ENCODE measurements around the gene SDCBP2.

The SDCBP2 gene

DNA sequence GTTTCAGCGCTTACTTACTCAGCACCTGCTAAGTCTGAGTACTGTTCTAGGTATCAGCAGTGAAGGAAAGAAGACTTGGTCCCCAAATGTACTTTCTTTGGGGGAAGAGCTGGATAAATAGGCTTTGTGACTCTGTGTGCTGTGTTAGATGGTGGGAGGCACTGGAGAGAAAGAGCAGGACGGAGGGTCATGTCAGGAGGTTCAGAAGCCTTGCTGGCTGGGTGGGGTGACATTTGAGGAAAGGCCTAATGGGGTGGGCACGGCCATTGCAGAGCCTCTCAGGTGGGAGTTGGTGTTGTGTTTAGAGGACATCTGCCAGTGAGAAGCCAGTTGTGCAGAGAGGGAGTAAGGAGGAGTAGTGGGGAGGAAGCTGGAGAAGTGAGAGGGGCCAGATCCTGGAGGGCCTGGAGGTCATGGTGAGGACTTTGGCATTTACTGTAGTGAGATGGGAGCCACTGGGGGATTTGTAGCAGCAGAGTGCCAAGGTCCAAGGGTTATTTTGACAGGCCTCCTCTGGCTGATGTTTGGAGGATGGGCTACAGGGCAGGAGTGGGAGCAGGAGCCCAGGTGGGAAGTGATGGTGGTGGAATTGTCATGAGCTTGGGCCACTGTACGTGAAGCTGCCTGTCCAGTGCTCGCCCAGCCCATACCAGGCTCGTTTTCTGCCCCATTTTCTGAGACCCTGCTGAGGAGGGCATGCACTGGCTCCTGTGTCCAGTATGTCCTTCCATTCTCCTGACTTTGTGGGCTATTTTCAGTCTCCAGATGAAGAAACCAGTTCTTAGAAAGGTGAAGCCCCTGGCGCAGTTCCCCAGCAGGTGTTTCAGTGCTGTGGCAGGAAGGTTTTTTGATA, 886 bp downstream of the SDCBP2 start:
- DNase-seq, result no peak

DNA sequence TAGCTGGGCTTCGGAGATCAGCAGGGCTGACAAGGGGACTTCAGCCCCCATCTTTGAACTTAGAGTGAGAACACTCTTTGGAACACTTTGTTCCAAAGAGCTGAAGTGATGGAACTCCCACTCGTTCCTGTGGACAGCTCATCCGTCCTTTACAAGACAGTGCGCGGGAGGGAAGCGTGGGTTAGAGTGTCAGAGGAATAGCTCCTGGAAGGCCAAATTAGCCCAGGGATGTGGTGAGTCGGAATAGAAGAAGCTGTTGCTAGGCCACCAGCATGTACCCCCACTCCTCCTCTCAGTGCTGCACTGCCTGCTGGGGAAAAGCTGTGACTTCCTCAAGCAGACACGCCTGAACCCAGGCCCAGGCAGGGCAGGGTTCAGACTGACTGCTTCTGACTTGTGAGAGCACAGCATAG, 1.7 kb downstream of the SDCBP2 start:
- DNase-seq, result peak; percentile 10

- DNase-seq, result no peak
These were observed 2.7 kb downstream of the SDCBP2 start for GRCh38 chr20:1326031-1326930.

GRCh38 chr20:1325173-1326030, 3.5 kb downstream of the SDCBP2 start:
- peak; percentile 91 to 92 for DNase-seq

DNA sequence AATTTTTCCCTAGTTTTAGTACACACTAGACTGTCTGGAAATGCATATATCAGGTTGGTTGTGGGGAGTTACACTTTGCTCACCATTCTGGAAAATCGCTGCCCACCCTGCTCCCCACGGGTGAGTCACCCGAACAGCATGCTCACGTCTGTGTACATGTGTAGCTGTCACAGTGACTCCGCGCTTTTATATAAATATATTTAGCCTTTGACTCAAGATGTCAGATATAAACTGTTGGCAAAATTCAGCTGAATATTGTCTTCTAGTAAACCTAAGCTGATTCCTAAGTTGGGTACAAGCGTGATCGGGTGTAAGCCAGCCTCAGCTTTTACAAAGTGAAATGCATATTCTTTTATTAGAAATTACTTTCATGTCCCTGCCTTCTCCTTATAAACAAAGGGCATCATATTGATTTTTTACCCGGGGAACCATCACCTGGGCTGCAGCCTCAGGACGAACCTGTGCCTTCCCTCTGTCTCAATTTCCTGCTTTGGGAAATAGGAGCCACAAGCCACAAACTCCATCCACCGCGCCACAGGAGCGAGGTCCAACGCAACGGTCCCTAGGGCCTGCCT, 4.3 kb downstream of the SDCBP2 start:
- DNase-seq, result no peak

GRCh38 chr20:1323830-1324597, 4.9 kb downstream of the SDCBP2 start:
- DNase-seq, result no peak

GRCh38 chr20:1323256-1323655, 5.7 kb downstream of the SDCBP2 start:
- no peak for DNase-seq

GRCh38 chr20:1322511-1323245, 6.3 kb downstream of the SDCBP2 start:
- no peak for DNase-seq

- no peak for DNase-seq
These were observed 7.3 kb downstream of the SDCBP2 start for GRCh38 chr20:1321654-1321939.

DNA sequence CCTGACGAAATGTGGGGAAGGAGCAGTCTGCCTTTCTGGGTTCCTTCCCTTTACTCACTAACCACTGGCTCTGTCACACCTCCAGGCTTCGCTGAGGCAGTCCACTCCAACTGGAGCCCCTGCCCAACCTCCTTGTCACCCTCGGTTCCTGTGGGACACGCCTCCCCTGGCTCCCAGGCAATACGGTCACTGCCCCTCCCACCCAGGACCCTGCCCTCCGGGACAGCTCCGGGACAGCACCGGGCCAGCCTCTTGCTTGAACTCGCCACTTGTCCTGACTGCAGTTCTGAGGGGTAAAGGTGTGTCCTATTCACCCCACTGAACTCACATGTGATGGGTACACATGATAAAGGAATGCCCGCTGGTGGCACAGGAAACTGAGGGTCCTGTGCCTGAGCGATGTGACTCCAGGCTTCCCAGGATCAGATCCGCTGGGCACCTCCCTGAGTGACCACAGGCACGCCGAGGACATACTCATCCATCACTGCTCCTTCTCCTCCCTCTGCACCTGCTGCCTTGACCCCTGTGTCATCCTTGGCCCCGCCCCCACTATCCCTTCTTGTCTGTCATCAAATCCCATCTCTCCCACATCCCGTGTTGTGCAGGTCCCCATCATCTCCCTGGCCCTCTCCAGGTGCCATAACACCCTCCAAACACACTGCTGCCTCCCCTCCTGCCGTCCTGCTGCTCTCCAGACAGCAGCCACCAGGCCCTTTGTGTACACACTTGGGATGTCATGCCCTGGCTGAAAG, 7.9 kb downstream of the SDCBP2 start:
- no peak for DNase-seq

GRCh38 chr20:1320016-1320415, 8.9 kb downstream of the SDCBP2 start:
- no peak for DNase-seq

DNA sequence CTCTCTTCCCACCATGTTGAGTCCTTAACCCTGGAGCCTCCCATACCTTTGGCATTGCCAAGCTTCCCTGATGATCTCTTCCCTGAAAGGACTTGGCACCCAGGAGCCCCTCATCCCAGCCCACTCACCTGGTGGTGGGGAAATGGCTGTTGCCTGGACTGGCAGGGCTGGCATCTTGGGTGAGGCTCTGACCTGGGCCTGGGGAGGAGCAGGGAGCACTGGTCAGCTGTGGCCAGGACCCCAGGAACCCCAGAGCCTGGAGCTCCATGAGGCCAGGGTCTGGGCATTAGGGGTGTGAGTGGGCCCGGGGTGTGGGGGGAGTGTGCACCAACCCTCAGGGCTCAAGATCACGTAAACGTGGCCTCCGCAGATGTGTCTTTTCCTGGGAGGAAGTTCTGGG, 9.5 kb downstream of the SDCBP2 start:
- no peak for DNase-seq

GRCh38 chr20:1319051-1319450, 9.9 kb downstream of the SDCBP2 start:
- no peak for DNase-seq

- DNase-seq, result no peak
These were observed 11.2 kb downstream of the SDCBP2 start for GRCh38 chr20:1317545-1318255.

DNA sequence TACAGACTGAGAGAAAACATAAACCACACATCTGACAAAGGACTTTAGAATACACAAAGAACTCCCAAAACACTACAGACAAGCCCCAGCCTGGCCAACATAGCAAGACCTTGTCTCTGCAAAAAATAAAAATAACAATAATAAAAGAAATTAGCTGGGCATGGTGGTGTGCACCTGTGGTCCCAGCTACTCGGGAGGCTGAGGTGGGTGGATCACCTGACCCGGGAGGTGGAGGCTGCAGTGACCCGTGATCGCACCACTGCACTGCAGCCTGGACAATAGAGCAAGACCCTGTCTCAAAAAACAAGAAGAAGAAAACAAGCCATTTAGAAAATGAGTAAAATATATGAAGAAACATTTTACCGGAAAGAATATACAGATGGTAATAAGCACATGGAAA, 13.1 kb downstream of the SDCBP2 start:
- no peak for DNase-seq

GRCh38 chr20:1313236-1313964, 15.5 kb downstream of the SDCBP2 start:
- peak; percentile 44 to 46 for DNase-seq

- no peak for DNase-seq
These were observed 16.1 kb downstream of the SDCBP2 start for GRCh38 chr20:1312904-1313235.

DNA sequence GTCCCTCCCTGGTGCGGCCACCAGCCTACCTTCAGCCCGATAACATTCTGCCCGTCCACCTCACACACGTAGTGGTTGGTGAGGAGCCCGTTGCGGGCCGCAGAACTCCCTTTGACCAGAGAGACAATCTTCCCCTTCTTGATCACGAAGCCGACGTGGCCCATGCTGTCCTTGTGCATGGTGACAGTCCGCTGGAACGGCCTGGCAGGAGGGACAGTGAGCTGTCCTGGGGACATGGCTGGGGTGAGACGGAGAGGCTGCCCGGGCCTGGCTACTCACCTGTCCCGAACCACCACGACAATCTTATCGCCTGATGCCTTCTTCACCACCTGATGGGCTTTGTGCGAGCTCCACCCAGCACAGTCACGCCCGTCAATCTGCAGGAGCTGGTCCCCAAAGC, 16.6 kb downstream of the SDCBP2 start:
- no peak for DNase-seq

DNA sequence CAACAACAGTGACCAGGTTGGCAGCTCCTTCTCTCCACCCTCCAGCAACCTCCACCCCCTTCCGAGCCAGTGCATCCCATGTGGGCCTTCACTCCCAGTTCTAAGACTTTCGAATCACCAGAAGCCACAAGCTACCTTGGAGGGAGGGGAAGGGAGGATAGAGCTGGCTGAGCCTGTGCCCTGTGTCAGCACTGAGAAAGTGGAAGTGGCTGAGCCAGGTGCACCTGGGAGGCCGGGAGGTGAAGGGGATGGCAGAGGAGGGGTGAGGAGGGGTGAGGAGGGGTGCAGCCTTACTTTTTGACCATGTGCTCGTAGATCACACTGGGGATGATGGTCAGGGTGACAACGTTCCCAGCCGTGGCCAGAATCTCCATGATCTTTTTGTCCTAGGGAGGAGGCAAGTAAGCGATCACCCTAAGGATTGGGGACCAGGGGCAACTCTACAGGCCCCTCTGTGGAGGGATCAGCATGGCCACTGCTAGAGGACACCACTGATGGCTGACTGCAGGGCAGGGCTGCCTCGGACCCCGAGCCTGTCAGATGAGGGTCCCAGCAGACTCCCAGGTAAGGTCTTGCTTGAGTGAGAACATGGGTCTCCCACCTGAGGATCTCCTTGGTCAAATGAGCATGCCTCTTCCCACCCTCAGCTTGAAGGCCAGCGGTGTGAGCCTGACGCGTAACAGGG, 18.3 kb downstream of the SDCBP2 start:
- DNase-seq, result peak; percentile 69 to 93

Measured in Kasumi-1 (cell line).